ENCODE measurements around the gene MGMT. TPM values are rescaled to one million over a fixed set of nuclear protein-coding genes. Genes with fewer than 3 reads are reported as not detected.

Gene MGMT
- total and polyA plus RNA-seq, 2 of the 4 experiments (the other 2 are of a cell fraction): 11.5 to 17.8 TPM

- in situ Hi-C loops (cut with MboI; ENCODE audit: low sequenced_read_pairs) (no loop called here), intact Hi-C loops (cut with micrococcal nuclease) (no loop called here), dilution Hi-C loops (cut with HindIII; ENCODE audit: low sequenced_read_pairs, unreplicated experiment) (no loop called here)
- Histone ChIP-seq H2BK120ac (ENCODE audit: low read depth, low read length) (no peak overlapping the region), H3K18ac (ENCODE audit: low read depth, low read length) (no peak overlapping the region), H3K9me3 (ENCODE audit: control insufficient read depth, insufficient read depth, low read length) (peaks cover under 1% of the 10 kb centered on the region; the same call in 1 of the 2 replicates), H3K14ac (replicated peaks; ENCODE audit: low read depth, low read length) (no peak overlapping the region), H3K36me3 (ENCODE audit: control insufficient read depth, insufficient read depth, low read length) (no peaks in the 10 kb centered on the region), H4K8ac (ENCODE audit: low read depth in 2 of 2, low read length in 2 of 2) (no peak overlapping the region), H3K56ac (ENCODE audit: extremely low read depth, insufficient read depth, low read length) (no peak overlapping the region), H3K4me1 (ENCODE audit: control insufficient read depth, insufficient read depth, low read length) (no peaks in the 10 kb centered on the region), H3K79me1 (ENCODE audit: low read depth in 1 of 2, low read length in 2 of 2) (no peaks in the 10 kb centered on the region), H3K9ac (ENCODE audit: low read depth, low read length) (no peak overlapping the region), H2AK5ac (ENCODE audit: low read depth, low read length) (no peak overlapping the region), H3K4me3 (ENCODE audit: insufficient read depth, low read depth, low read length) (no peak overlapping the region), H3K27me3 (ENCODE audit: control insufficient read depth, insufficient read depth, low read length) (no peaks in the 10 kb centered on the region), H4K91ac (ENCODE audit: insufficient read depth, low read depth, low read length) (no peak overlapping the region), H2BK20ac (ENCODE audit: low read depth, low read length) (no peak overlapping the region), H3K27ac (ENCODE audit: insufficient read depth, low read length) (no peak overlapping the region), H3K23ac (ENCODE audit: low read depth, low read length) (no peak overlapping the region), H4K20me1 (ENCODE audit: insufficient read depth, low read length) (no peaks in the 10 kb centered on the region), H4K5ac (ENCODE audit: low read depth, low read length) (no peak overlapping the region), H2BK15ac (ENCODE audit: low read depth, low read length) (no peak overlapping the region), H3K4ac (ENCODE audit: low read depth, low read length) (no peak overlapping the region), H3K4me2 (ENCODE audit: low read depth, low read length) (no peak overlapping the region), H2AFZ (replicated peaks; ENCODE audit: low read length, poor library complexity) (no peak overlapping the region), H2AK9ac (replicated peaks; ENCODE audit: low read depth, low read length, poor library complexity) (no peak overlapping the region), H3K9me1 (ENCODE audit: insufficient read depth, low read length) (no peaks in the 10 kb centered on the region), H2BK5ac (ENCODE audit: low read depth, low read length, poor library complexity, severe bottlenecking) (no peak overlapping the region)
- BruUV-seq (replicated peaks): no TSS peak
- POLR2A ChIA-PET (ENCODE audit: unreplicated experiment): no interaction called here
- WGBS, 2 experiments (ENCODE audit: extremely low coverage in 2 of 2, insufficient read length in 1 of 2): no CpG with 5 or more reads among the region's 6 CpGs
- ATAC-seq (ENCODE audit: low read depth) (no peak), DNase-seq (no peak)
- TF ChIP-seq NFE2L2 (IDR thresholded peaks at IDR 0.05; ENCODE audit: low read depth, low read length) (no peak), CHD1 (IDR thresholded peaks at IDR 0.05; ENCODE audit: low read depth, low read length) (no peak), CTCF (conservative IDR thresholded peaks at IDR 0.05; ENCODE audit: low read depth, low read length) (no peak), RCOR1 (IDR thresholded peaks at IDR 0.05; ENCODE audit: insufficient replicate concordance, low read length) (no peak), MAZ (IDR thresholded peaks at IDR 0.05; ENCODE audit: borderline replicate concordance, low read depth, low read length) (no peak), MAFK (IDR thresholded peaks at IDR 0.05; ENCODE audit: low read depth, low read length) (no peak), CEBPB (IDR thresholded peaks at IDR 0.05; ENCODE audit: low read depth, low read length) (no peak), FOS (IDR thresholded peaks at IDR 0.05; ENCODE audit: low read depth, low read length) (no peak), RFX5 (IDR thresholded peaks at IDR 0.05; ENCODE audit: low read depth, low read length) (no peak), BHLHE40 (IDR thresholded peaks at IDR 0.05; ENCODE audit: low read depth, low read length) (no peak), MXI1 (IDR thresholded peaks at IDR 0.05; ENCODE audit: borderline replicate concordance, low read depth, low read length) (no peak), POLR2A (IDR thresholded peaks at IDR 0.05; ENCODE audit: low read depth, low read length) (no peak), RAD21 (IDR thresholded peaks at IDR 0.05; ENCODE audit: low read length) (no peak)
- TF ChIP-seq, protein P1, sequence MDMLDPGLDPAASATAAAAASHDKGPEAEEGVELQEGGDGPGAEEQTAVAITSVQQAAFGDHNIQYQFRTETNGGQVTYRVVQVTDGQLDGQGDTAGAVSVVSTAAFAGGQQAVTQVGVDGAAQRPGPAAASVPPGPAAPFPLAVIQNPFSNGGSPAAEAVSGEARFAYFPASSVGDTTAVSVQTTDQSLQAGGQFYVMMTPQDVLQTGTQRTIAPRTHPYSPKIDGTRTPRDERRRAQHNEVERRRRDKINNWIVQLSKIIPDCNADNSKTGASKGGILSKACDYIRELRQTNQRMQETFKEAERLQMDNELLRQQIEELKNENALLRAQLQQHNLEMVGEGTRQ (IDR thresholded peaks at IDR 0.05; ENCODE audit: low read depth, low read length): no peak
- TF ChIP-seq, protein P2, sequence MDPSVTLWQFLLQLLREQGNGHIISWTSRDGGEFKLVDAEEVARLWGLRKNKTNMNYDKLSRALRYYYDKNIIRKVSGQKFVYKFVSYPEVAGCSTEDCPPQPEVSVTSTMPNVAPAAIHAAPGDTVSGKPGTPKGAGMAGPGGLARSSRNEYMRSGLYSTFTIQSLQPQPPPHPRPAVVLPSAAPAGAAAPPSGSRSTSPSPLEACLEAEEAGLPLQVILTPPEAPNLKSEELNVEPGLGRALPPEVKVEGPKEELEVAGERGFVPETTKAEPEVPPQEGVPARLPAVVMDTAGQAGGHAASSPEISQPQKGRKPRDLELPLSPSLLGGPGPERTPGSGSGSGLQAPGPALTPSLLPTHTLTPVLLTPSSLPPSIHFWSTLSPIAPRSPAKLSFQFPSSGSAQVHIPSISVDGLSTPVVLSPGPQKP (IDR thresholded peaks at IDR 0.05; ENCODE audit: borderline replicate concordance, low read depth, low read length): no peak
- CTCF ChIA-PET: no interaction called here
Observed at GRCh38 chr10:129447486-129447885, 19.6 kb upstream of the MGMT start.

Data from IMR-90 (cell line).